Uterus (tissue), 4 donors: ENCODE results near the gene COL4A2. TPM values are rescaled to one million over a fixed set of nuclear protein-coding genes. Genes with fewer than 3 reads are reported as not detected.
A peak's percentile ranks its signal among the peaks of the same experiment; 100 is the strongest.

ENCODE experiments used
- DNase-seq, 2 donors: peaks; one replicate each; pipeline ENCODE4 v3.0.0-alpha.2; 2019 to 2020
- H3K27ac ChIP-seq, 2 donors: fragments of 200-600 bp; sonication (generic); 1 replicate in 1 of 2; 2 replicates in 1 of 2; pipeline ENCODE4 v1.5.1; 2016 to 2018
- H3K27me3 ChIP-seq, 2 donors: fragments of 200-600 bp; sonication (generic); one replicate each; pipeline ENCODE4 v1.5.1; 2018 to 2019; ENCODE audit warnings: control low read depth in 1 of 2
- H3K36me3 ChIP-seq, 2 donors: fragments of 200-600 bp; sonication (generic); one replicate each; pipeline ENCODE4 v1.5.1; 2019; ENCODE audit warnings: control low read depth in 1 of 2
- H3K4me1 ChIP-seq, 2 donors: fragments of 200-600 bp; sonication (generic); one replicate each; pipeline ENCODE4 v1.5.1; 2018 to 2019; ENCODE audit warnings: control low read depth in 1 of 2
- H3K4me3 ChIP-seq, 2 donors: fragments of 200-600 bp; sonication (generic); 1 replicate in 1 of 2; 2 replicates in 1 of 2; pipeline ENCODE4 v1.5.1; 2018 to 2019; ENCODE audit warnings: mild to moderate bottlenecking in 1 of 2
- H3K9me3 ChIP-seq, 2 donors: fragments of 200-600 bp; sonication (generic); one replicate each; pipeline ENCODE4 v1.5.1; 2019; ENCODE audit warnings: control low read depth in 1 of 2
- POLR2A ChIP-seq, 2 donors: fragments of 450-650 bp; IDR thresholded peaks; one replicate each; pipeline ENCODE4 v1.6.1; 2016; ENCODE audit warnings: antibody characterized with exemption in 2 of 2, mild to moderate bottlenecking in 1 of 2, moderate library complexity in 1 of 2
- intact Hi-C: fragments of 100-400 bp; cut with DNase I; formaldehyde crosslinking; loops from one replicate; pipeline ENCODE4 v1.15.1; 2023; ENCODE audit warnings: low total_unique reads
- total RNA-seq, 4 donors: library from RNA; depleted of rRNA in 3 of 4; stranded (reverse); fragments of >200 nt in 3 of 4; gene quantifications; one replicate each; pipeline versions ENCODE4 v1.1.0 to v1.2.4, GENCODE V29; 2014 to 2023
- TF ChIP-seq, protein P1 (sequence below), 4 experiments: fragments of 200-600 bp in 2 of 4; fragments of 450-650 bp in 2 of 4; sonication (generic) in 2 of 4; IDR thresholded peaks; one replicate each; pipeline ENCODE4 v1.5.1; 2016 to 2019; ENCODE audit warnings: antibody characterized with exemption in 4 of 4, mild to moderate bottlenecking in 2 of 4, moderate library complexity in 1 of 4
- donor health status: DM: yes; HTN: yes; CAD: no.

The COL4A2 gene
- total RNA-seq, 4 donors from 2014 or later = 157 to 606 (median 284) TPM

DNA sequence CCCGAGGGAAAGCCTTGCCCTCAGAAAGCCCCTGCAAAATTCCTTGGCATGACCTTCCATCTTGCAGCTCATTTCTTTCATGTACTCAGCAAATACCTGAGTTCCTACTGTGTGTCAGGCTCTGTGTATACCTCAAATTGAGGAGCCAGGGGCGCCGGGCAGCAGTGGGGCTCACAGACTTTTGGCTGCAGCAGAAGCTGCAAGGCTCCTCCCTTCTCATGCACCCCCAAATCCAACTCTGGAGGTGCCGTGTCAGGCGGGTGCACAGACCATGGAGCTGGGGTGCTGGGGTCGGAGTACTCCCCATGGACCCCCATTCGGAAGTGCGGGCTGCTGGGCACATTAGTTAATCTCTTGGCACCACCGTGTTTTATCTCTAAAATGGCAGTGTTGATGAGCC is 72.3 kb downstream of the COL4A2 start:
- no peaks in the 10 kb centered on the region for H3K9me3 ChIP-seq
- intact Hi-C loops = no loop called here
- H3K36me3 ChIP-seq = no peaks in the 10 kb centered on the region
- peak overlapping the region; percentile 41 to 97 for H3K27ac ChIP-seq
- no peak for DNase-seq
- TF ChIP-seq POLR2A (IDR thresholded peaks at IDR 0.05) = no peak
- TF ChIP-seq, protein P1, sequence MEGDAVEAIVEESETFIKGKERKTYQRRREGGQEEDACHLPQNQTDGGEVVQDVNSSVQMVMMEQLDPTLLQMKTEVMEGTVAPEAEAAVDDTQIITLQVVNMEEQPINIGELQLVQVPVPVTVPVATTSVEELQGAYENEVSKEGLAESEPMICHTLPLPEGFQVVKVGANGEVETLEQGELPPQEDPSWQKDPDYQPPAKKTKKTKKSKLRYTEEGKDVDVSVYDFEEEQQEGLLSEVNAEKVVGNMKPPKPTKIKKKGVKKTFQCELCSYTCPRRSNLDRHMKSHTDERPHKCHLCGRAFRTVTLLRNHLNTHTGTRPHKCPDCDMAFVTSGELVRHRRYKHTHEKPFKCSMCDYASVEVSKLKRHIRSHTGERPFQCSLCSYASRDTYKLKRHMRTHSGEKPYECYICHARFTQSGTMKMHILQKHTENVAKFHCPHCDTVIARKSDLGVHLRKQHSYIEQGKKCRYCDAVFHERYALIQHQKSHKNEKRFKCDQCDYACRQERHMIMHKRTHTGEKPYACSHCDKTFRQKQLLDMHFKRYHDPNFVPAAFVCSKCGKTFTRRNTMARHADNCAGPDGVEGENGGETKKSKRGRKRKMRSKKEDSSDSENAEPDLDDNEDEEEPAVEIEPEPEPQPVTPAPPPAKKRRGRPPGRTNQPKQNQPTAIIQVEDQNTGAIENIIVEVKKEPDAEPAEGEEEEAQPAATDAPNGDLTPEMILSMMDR (IDR thresholded peaks at IDR 0.05) = no peak
- H3K4me3 ChIP-seq = no peak overlapping the region
- no peaks in the 10 kb centered on the region for H3K27me3 ChIP-seq
- H3K4me1 ChIP-seq = peaks cover 12 to 17% of the 10 kb centered on the region in 2 donors

DNA sequence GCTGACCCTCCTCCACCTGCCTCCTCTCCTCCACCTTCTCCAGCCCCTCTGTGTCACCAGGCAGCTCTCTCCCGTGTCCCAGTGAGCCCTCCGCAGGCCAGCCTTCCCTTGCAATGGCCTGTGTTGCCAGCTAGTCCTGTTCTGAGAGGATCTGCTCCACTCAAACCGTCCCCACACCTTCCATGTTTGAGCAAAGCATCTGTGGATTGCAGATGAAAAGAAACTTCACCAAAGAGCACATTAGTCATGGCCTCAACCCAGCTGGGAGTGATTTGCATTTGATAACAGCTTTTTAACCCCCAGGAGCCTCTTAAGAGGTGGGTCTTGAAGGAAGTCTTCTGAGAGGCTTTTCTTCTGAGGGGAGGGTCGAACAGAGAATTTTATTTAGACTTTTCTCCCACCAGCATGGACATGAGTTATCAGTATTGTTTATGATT is 72.8 kb downstream of the COL4A2 start:
- no peak for TF ChIP-seq POLR2A (IDR thresholded peaks at IDR 0.05)
- DNase-seq = peak in 1 of 2 donors; percentile 11
- H3K27ac ChIP-seq = peak overlapping the region; percentile 41 to 97
- H3K4me3 ChIP-seq = no peak overlapping the region
- no peaks in the 10 kb centered on the region for H3K9me3 ChIP-seq
- H3K4me1 ChIP-seq = peaks cover 12 to 17% of the 10 kb centered on the region in 2 donors
- no peaks in the 10 kb centered on the region for H3K27me3 ChIP-seq
- no peaks in the 10 kb centered on the region for H3K36me3 ChIP-seq
- intact Hi-C loops = no loop called here

DNA sequence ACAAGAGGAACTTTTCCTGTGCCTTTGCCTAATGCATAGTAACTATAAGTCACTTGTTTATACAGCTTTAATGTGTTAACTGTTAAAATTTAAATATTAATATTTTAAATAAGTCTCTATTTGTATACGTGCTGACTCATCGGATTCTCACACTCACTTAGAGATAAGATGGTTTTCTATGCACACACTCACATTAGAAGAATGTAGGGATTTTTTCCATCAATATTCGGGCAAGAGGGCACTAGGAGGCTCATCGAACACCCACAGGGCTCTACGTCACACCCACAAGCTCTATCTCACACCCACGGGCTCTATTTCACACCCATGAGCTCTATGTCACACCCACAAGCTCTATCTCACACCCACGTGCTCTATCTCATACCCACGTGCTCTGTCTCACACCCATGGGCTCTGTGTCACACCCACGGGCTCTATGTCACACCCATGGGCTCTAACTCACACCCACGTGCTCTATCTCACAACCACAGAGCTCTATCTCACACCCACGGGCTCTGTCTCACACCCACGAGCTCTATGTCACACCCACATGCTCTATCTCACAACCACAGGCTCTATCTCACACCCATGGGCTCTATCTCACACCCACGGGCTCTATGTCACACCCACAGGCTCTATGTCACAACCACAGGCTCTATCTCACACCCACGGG is 73.4 kb downstream of the COL4A2 start:
- Histone ChIP-seq H3K9me3 (no peaks in the 10 kb centered on the region), H3K27ac (peak overlapping the region; percentile 47 to 97), H3K4me3 (no peak overlapping the region), H3K4me1 (peaks cover 12 to 17% of the 10 kb centered on the region in 2 donors), H3K27me3 (no peaks in the 10 kb centered on the region), H3K36me3 (no peaks in the 10 kb centered on the region)
- peak in 1 of 2 donors; percentile 10 for DNase-seq
- intact Hi-C loops = no loop called here
- TF ChIP-seq, protein P1 (IDR thresholded peaks at IDR 0.05) = no peak
- TF ChIP-seq POLR2A (IDR thresholded peaks at IDR 0.05) = no peak

DNA sequence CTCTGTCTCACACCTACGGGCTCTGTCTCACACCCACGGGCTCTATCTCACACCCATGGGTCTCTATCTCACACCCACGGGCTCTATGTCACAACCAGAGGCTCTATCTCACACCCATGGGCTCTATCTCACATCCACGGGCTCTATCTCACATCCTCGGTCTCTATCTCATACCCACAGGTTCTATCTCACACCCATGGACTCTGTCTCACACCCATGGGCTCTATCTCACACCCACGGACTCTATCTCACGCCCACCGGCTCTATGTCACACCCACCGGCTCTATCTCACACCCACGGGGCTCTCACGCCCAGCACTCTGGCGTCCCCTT is 73.9 kb downstream of the COL4A2 start:
- Histone ChIP-seq H3K4me3 (no peak overlapping the region), H3K4me1 (peaks cover 7 to 17% of the 10 kb centered on the region in 2 donors), H3K36me3 (no peaks in the 10 kb centered on the region), H3K27me3 (no peaks in the 10 kb centered on the region), H3K27ac (peak overlapping the region; percentile 47 to 97), H3K9me3 (no peaks in the 10 kb centered on the region)
- TF ChIP-seq, protein P1 (IDR thresholded peaks at IDR 0.05) = no peak
- no peak for TF ChIP-seq POLR2A (IDR thresholded peaks at IDR 0.05)
- no peak for DNase-seq
- intact Hi-C loops = no loop called here

DNA sequence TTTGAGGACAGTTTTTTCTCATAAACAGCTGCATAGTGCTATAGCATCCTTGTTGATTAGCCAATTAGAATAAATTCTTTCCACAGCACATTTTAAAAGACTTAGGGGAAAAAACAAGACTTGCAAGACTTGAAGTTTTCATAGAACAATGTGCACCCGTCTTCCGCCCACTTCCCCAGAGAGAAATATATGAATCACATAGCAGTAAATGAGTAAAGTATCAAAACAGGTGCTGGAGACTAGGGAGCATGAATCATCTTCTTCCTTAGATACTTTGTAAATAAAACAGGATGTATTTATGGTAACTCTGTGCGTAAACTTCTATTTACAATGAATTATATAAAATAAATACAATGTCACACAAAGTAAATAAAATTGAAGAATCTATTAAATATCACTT is 75.1 kb downstream of the COL4A2 start:
- Histone ChIP-seq H3K27ac (peak overlapping the region; percentile 47 to 97), H3K4me1 (peaks cover 0 to 9% of the 10 kb centered on the region in 2 donors), H3K4me3 (no peak overlapping the region), H3K36me3 (no peaks in the 10 kb centered on the region), H3K27me3 (no peaks in the 10 kb centered on the region), H3K9me3 (no peaks in the 10 kb centered on the region)
- intact Hi-C loops = no loop called here
- TF ChIP-seq POLR2A (IDR thresholded peaks at IDR 0.05) = no peak
- TF ChIP-seq, protein P1 (IDR thresholded peaks at IDR 0.05) = no peak
- no peak for DNase-seq
